A673 (cell line): Measurements from ENCODE around the gene NRF1. TPM values are rescaled to one million over a fixed set of nuclear protein-coding genes. Genes with fewer than 3 reads are reported as not detected.
"Not testable (repeated sequence)": the region's sequence is repeated elsewhere in the genome, so short reads cannot be mapped to it uniquely, and the experiment has no call there.

Source experiments
- Bru-seq: library from RNA; stranded (reverse); fragments of 400-500 nt; gene quantifications from one replicate; lab custom pipeline; 2021; lab: Mats Ljungman, UMichigan
- BruChase-seq, 2 experiments: library from RNA; stranded (reverse); fragments of 400-500 nt; gene quantifications; one replicate each; lab custom pipeline; 2021; lab: Mats Ljungman, UMichigan
- BruUV-seq: library from RNA; stranded (reverse); fragments of 400-500 nt; replicated peaks from 2 replicates; lab custom pipeline; 2021; lab: Mats Ljungman, UMichigan
- CTCF ChIA-PET: fragments of 300-600 bp; sonication (Branson Sonifier 250); formaldehyde crosslinking; loops from one replicate; lab custom pipeline; 2022; ENCODE audit warnings: antibody characterized with exemption; lab: Charles Lee
- POLR2A ChIA-PET: fragments of 300-600 bp; sonication (Branson Sonifier 250); formaldehyde crosslinking; loops from one replicate; lab custom pipeline; 2022; ENCODE audit warnings: antibody characterized with exemption; ENCODE audit not compliant: low non-redundant PET; lab: Charles Lee
- DNase-seq: peaks from one replicate; pipeline ENCODE4 v3.0.0-alpha.2; 2015; ENCODE audit warnings: low spot score
- H3K27ac ChIP-seq: fragments of 200-600 bp; sonication (generic); 2 replicates; pipeline ENCODE4 v1.5.1; 2016; ENCODE audit warnings: mixed run types, low read depth, mild to moderate bottlenecking, mixed read lengths, antibody characterized with exemption, low read length; ENCODE audit not compliant: poor library complexity, severe bottlenecking
- H3K27me3 ChIP-seq: fragments of 200-600 bp; sonication (generic); replicated peaks from 2 replicates; pipeline ENCODE4 v1.6.1; 2017; ENCODE audit warnings: mixed run types, low read depth, mild to moderate bottlenecking, mixed read lengths, antibody characterized with exemption, low read length; ENCODE audit not compliant: insufficient read depth, poor library complexity
- H3K36me3 ChIP-seq: fragments of 200-600 bp; sonication (generic); 2 replicates; pipeline ENCODE4 v1.6.1; 2016; ENCODE audit warnings: mixed run types, mild to moderate bottlenecking, mixed read lengths, antibody characterized with exemption, low read length; ENCODE audit not compliant: insufficient read depth, poor library complexity, severe bottlenecking
- H3K4me1 ChIP-seq: fragments of 200-600 bp; sonication (generic); 2 replicates; pipeline ENCODE4 v1.6.1; 2017; ENCODE audit warnings: mixed run types, mild to moderate bottlenecking, mixed read lengths, antibody characterized with exemption, low read length; ENCODE audit not compliant: insufficient read depth, poor library complexity, severe bottlenecking
- H3K4me3 ChIP-seq: fragments of 200-600 bp; sonication (generic); 2 replicates; pipeline ENCODE4 v1.5.1; 2016; ENCODE audit warnings: low read depth, mixed run types, mild to moderate bottlenecking, mixed read lengths, low read length; ENCODE audit not compliant: poor library complexity, severe bottlenecking
- H3K9me3 ChIP-seq: fragments of 200-600 bp; sonication (generic); 2 replicates; pipeline ENCODE4 v1.6.1; 2016; ENCODE audit warnings: mixed run types, low read depth, mild to moderate bottlenecking, mixed read lengths, antibody characterized with exemption, low read length; ENCODE audit not compliant: poor library complexity, severe bottlenecking
- EZH2 ChIP-seq: fragments of 200-600 bp; sonication (generic); IDR thresholded peaks from 2 replicates; pipeline ENCODE4 v1.6.1; 2017; ENCODE audit warnings: borderline replicate concordance, low read depth, mild to moderate bottlenecking, mixed read lengths, antibody characterized with exemption, low read length; ENCODE audit not compliant: poor library complexity, severe bottlenecking
- intact Hi-C: fragments of 100-400 bp; cut with micrococcal nuclease; formaldehyde crosslinking; loops from one replicate; pipeline ENCODE4 v1.10.0; 2022; ENCODE audit not compliant: unreplicated experiment
- long read RNA-seq: library from polyadenylated mRNA; stranded (forward); transcript quantifications from one replicate; pipeline ENCODE4 v2.0.0, GENCODE V29; 2022
- total RNA-seq: library from RNA; stranded (reverse); gene quantifications from 2 replicates; pipeline ENCODE4 v1.2.3, GENCODE V29; 2021
- TF ChIP-seq, protein P1 (sequence below): fragments of 300-800, 200-600 bp; sonication (generic); conservative IDR thresholded peaks from 2 replicates; pipeline ENCODE4 v1.5.1; 2017; ENCODE audit warnings: low read depth, mild to moderate bottlenecking, antibody characterized with exemption, low read length, moderate library complexity, mixed read lengths

The NRF1 gene
- total RNA-seq = 28.7 and 30.2 TPM in 2 replicates
- Bru-seq, nascent RNA = percentile 89 among the genes with signal in this experiment
- BruChase-seq, experiment 1, labeled RNA remaining after a 2-hour chase = percentile 82 among the genes with signal in this experiment
- percentile 82 among the genes with signal in this experiment for BruChase-seq, experiment 2, labeled RNA remaining after a 6-hour chase
- long read RNA-seq, transcript NRF1-201 (11 exons, 2,424 nt) = major isoform, 23 of 55 reads
- long read RNA-seq, partial matches to known transcripts = 5 of 55 reads
- long read RNA-seq, other reads (novel, unspliced or antisense) = 23 of 55 reads

DNA sequence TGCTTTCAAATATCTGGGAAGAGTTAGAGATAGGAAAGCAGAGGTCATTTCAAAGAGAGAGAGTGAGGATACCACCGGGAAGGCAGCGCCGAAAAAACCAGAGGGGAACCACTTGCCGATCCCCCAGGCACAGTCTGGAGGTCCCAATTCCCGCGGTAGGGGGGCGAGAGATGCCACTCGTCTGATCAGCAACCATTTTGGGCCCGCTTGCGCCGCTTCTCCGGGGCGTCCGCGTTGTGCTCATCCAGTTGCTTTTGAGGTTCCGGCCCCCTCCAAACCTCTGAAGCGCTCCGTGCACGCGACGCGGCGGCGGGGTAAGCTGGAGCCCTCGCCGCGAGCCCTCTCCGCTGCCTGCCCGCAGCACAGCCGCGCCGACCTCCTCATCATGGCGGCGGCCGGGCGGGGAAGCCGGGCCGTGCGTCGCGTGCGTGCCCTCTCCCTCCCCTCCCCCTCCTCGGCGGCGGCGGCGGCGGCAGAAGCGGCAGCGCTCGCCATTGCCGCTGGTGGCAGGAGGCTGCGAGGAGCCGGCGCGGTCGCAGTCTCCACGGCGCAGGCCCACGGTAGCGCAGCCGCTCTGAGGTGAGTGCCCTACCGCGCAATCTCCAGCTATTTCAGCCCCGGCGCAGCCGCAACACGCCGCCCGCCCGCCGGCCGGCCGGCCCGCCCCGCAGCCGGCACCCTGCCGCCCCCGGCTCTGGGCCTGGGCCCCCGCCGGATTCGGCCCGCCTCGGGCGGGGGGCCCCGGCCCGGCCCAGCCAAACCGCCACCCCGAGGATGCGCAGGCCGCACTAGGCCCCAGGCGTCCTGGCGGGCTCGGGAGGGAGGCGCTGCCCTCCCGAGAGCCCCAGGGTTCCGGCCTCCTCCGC lies at the start of gene NRF1:
NRF1 (plus strand) TSS at position 475 of the 866 bp plus-strand sequence. CDS start 45,632 bp downstream, outside the sequence.
- H3K27me3 ChIP-seq = no peaks in the 10 kb centered on the region
- peak; percentile 93 for DNase-seq
- ChIA-PET CTCF (no interaction called here), POLR2A (no interaction called here)
- intact Hi-C loops = no loop called here
- TF ChIP-seq, protein P1, sequence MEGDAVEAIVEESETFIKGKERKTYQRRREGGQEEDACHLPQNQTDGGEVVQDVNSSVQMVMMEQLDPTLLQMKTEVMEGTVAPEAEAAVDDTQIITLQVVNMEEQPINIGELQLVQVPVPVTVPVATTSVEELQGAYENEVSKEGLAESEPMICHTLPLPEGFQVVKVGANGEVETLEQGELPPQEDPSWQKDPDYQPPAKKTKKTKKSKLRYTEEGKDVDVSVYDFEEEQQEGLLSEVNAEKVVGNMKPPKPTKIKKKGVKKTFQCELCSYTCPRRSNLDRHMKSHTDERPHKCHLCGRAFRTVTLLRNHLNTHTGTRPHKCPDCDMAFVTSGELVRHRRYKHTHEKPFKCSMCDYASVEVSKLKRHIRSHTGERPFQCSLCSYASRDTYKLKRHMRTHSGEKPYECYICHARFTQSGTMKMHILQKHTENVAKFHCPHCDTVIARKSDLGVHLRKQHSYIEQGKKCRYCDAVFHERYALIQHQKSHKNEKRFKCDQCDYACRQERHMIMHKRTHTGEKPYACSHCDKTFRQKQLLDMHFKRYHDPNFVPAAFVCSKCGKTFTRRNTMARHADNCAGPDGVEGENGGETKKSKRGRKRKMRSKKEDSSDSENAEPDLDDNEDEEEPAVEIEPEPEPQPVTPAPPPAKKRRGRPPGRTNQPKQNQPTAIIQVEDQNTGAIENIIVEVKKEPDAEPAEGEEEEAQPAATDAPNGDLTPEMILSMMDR = no peak
- TF ChIP-seq EZH2 = no peak
- peak within 1 kb of the TSS; percentile 82 for H3K4me3 ChIP-seq
- H3K4me1 ChIP-seq = peaks cover 17% of the 10 kb centered on the region
- H3K9me3 ChIP-seq = no peaks in the 10 kb centered on the region
- peak within 1 kb of the TSS; percentile 96 for H3K27ac ChIP-seq
- TSS peak; percentile 66 for BruUV-seq
- peaks cover 23% of the 10 kb centered on the region for H3K36me3 ChIP-seq

DNA sequence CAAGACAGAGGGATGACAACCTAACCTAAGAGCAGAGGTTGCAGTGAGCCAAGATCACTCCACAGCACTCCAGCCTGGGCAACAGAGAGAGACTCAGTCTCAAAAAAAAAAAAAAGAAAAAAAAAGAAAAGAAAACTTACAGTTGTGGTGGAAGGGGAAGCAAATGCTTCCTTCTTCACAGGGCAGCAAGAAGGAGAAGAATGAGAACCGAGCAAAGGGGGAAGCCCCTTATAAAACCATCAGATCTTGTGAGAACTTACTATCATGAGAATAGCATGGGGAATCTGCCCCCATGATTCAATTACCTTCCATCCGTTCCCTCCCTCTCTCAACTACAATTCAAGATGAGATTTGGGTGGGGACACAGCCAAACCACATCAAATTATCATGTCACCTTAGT lies 45.2 kb upstream of the NRF1 start:
- H3K9me3 ChIP-seq, CTCF ChIA-PET, BruUV-seq, H3K27ac ChIP-seq, POLR2A ChIA-PET, intact Hi-C loops, H3K4me3 ChIP-seq, H3K27me3 ChIP-seq, DNase-seq, H3K4me1 ChIP-seq, H3K36me3 ChIP-seq: not testable (repeated sequence)

DNA sequence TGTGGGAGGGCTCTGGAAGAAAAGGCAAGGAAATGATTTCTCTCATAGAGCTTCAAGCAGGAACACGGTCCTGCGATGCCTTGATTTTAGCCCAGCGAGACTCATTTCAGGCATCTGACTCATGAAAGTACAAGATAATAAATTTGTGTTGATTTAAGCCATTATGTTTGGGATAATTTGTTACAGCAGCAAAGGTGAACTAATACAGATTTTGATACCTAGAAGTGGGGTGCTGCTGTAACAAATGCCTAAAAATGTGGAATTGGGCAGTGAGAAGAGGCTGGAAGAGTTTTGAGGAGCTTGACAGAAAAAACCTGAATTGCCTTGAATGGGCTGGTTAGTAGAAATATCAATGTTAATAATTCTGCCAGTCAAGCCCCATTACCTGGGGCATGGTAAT lies 44.1 kb upstream of the NRF1 start:
- POLR2A ChIA-PET = no interaction called here
- no peaks in the 10 kb centered on the region for H3K4me1 ChIP-seq
- TF ChIP-seq EZH2 = no peak
- no peak for DNase-seq
- CTCF ChIA-PET = no interaction called here
- H3K27me3 ChIP-seq = peaks cover 9% of the 10 kb centered on the region
- no peaks in the 10 kb centered on the region for H3K9me3 ChIP-seq
- BruUV-seq = no TSS peak
- intact Hi-C loops = no loop called here
- H3K27ac ChIP-seq = no peak overlapping the region
- no peaks in the 10 kb centered on the region for H3K36me3 ChIP-seq
- H3K4me3 ChIP-seq = no peak overlapping the region

DNA sequence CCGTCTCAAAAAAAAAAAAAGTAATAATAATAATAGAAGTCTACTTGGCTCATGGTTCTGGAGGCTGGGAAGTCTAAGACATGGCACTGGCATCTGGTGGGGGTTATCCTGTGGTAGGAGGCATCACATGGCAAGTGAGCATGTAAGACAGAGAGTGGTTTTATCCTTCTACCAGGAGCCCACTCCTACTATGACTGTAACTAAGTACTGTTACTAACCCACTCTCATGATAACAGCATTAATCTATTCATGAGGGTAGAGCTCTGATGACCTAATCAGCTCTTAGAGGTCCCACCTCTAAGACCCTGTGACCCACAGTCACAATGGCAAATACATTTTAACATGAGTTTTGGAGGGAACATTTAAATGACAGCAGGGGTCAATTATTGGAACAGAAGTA lies 43.3 kb upstream of the NRF1 start:
- POLR2A ChIA-PET = no interaction called here
- no peak overlapping the region for H3K4me3 ChIP-seq
- no peaks in the 10 kb centered on the region for H3K9me3 ChIP-seq
- intact Hi-C loops = no loop called here
- peaks cover 9% of the 10 kb centered on the region for H3K27me3 ChIP-seq
- no peaks in the 10 kb centered on the region for H3K4me1 ChIP-seq
- no peaks in the 10 kb centered on the region for H3K36me3 ChIP-seq
- CTCF ChIA-PET = no interaction called here
- no TSS peak for BruUV-seq
- TF ChIP-seq EZH2 = no peak
- no peak overlapping the region for H3K27ac ChIP-seq
- no peak for DNase-seq
